ACC112 (cell line): ENCODE data around the gene UST.

Experiments
- H2AFZ ChIP-seq: fragments of 200-600 bp; sonication (generic); one replicate; pipeline ENCODE4 v1.6.0; 2017; ENCODE audit warnings: antibody characterized with exemption, low read length; ENCODE audit not compliant: unreplicated experiment
- H3K27ac ChIP-seq: fragments of 200-600 bp; sonication (generic); 2 replicates; pipeline ENCODE4 v1.5.1; 2014; ENCODE audit warnings: low read depth, mild to moderate bottlenecking, antibody characterized with exemption, low read length, moderate library complexity
- H3K27me3 ChIP-seq: fragments of 200-600 bp; sonication (generic); 2 replicates; pipeline ENCODE4 v1.6.1; 2014; ENCODE audit warnings: mild to moderate bottlenecking, antibody characterized with exemption, low read length, moderate library complexity, mixed read lengths; ENCODE audit not compliant: insufficient read depth
- H3K36me3 ChIP-seq: fragments of 200-600 bp; sonication (generic); 2 replicates; pipeline ENCODE4 v1.6.1; 2016; ENCODE audit warnings: mild to moderate bottlenecking, antibody characterized with exemption, low read length, moderate library complexity, mixed read lengths; ENCODE audit not compliant: insufficient read depth
- H3K4me1 ChIP-seq: fragments of 200-600 bp; sonication (generic); one replicate; pipeline ENCODE4 v1.6.1; 2016; ENCODE audit warnings: low read length, mixed read lengths; ENCODE audit not compliant: insufficient read depth, unreplicated experiment, control insufficient read depth
- H3K4me3 ChIP-seq: fragments of 200-600 bp; sonication (generic); 2 replicates; pipeline ENCODE4 v1.5.1; 2014; ENCODE audit warnings: mild to moderate bottlenecking, low read depth, low read length
- H3K79me2 ChIP-seq: fragments of 200-600 bp; sonication (generic); one replicate; pipeline ENCODE4 v1.6.0; 2016; ENCODE audit warnings: low read length; ENCODE audit not compliant: control insufficient read depth, unreplicated experiment, insufficient read depth

UST gene

DNA sequence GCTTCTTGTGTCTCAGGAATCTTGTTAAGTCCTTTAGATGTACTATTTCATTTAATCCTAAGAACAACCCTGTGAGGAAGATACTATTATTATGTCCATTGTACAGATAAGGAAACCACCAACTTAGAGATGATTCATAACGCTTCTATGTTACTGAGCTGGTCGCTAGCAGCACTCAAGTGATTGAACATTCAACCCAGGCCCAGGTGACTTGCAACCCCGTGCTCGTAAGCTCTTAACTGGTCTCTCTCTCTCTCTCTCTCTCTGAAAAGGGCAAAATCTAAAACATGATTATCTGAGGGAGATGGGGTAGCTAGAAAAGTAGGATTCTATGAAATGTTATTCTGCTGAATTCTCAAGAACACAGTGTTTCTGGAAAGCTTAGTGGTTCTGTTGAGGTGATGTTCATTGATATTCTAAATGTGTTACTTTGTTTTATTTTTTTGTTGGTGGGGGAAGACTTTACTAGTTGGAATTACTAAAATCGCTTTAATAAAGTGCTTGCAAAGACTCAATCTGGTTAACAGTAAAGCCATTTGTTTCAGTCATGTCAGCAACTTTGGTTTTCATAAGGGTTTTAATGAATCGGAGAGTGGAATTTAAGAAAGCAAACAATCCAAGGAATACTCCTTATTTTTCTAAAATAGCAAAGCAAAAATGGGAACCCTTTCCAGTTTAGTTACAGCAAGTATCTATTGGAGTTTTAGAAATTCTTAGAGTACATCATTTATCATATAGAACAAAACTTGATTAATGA lies 305.7 kb downstream of the UST start:
- Histone ChIP-seq H2AFZ (no peak overlapping the region), H3K27me3 (no peaks in the 10 kb centered on the region), H3K4me3 (no peak overlapping the region), H3K4me1 (peaks cover 27% of the 10 kb centered on the region), H3K79me2 (no peaks in the 10 kb centered on the region), H3K36me3 (no peaks in the 10 kb centered on the region), H3K27ac (no peak overlapping the region)

DNA sequence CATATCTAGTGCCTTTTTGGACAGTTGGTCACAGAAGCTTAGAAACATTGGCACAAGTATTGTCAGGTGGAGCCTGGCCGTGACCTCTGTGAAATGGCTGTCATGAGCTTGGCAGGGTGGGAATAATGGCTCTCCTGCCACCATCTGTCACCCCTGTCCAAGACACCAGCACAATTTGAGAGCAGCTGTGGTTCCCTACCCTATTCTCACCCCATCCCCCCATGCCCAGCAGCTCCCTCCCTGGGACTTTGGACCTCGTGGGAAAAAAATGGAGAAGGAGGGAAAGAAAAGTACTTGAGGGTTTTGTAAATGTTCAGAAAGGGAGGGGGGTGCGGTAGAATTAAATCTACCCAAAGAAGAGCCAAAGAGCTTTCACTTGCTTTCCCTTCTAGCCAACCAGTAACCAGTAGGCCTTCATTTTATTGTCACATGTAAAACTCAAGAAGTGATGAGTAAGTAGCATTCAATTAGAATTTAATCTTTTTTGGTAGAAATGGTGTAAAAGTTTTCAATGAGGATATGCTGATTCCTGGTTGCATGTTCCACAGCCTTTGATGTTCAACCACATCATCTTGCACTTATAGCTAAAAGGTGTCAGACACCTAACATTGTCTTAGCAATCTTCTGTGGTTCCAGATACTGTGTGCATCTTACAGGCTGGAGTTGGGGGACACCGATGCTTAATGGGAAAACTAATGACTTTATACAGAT lies 307.2 kb downstream of the UST start:
- H2AFZ ChIP-seq, result no peak overlapping the region
- H3K4me1 ChIP-seq, result peaks cover 14% of the 10 kb centered on the region
- H3K4me3 ChIP-seq, result no peak overlapping the region
- no peak overlapping the region for H3K27ac ChIP-seq
- no peaks in the 10 kb centered on the region for H3K36me3 ChIP-seq
- H3K27me3 ChIP-seq, result no peaks in the 10 kb centered on the region
- no peaks in the 10 kb centered on the region for H3K79me2 ChIP-seq

- Histone ChIP-seq H3K4me1 (peaks cover 10% of the 10 kb centered on the region), H3K27me3 (no peaks in the 10 kb centered on the region), H2AFZ (no peak overlapping the region), H3K36me3 (no peaks in the 10 kb centered on the region), H3K79me2 (no peaks in the 10 kb centered on the region), H3K27ac (no peak overlapping the region), H3K4me3 (no peak overlapping the region)
Observed at GRCh38 chr6:149054559-149055194, 307.8 kb downstream of the UST start.

DNA sequence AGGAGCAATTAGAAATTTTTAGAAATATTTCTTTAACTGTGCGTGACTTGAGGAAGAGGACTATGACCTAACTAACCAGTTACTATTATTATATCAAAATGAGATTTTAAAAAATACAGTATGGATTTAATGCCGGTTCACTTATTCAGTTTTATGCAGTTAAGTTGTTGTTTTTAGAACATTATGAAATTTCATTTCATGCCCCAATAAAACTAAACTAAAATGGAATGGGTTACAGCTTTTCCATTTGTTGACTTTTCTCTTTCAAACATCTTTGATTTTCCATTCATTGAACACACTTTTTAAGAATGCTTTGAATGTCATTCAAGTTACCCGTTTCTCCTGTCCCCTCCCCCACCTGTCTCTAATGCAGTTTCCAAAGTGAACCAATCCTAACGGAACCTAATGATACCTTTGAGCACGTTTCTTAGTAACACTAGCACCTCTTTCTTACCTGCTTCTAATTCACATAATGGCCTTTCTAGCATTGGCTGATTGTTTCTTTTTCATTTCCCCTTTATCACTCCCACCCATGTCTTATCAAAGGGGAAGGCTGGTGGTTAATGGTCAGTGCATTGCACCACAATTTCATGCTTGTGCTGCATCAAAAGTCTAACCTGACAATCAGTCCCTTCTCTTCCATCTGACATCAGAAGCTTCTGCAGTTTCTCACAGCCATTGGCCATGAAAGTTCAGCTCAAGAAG lies 308.5 kb downstream of the UST start:
- Histone ChIP-seq H3K36me3 (no peaks in the 10 kb centered on the region), H3K27me3 (no peaks in the 10 kb centered on the region), H3K4me3 (no peak overlapping the region), H3K4me1 (peaks cover 3% of the 10 kb centered on the region), H3K79me2 (no peaks in the 10 kb centered on the region), H2AFZ (no peak overlapping the region), H3K27ac (no peak overlapping the region)

DNA sequence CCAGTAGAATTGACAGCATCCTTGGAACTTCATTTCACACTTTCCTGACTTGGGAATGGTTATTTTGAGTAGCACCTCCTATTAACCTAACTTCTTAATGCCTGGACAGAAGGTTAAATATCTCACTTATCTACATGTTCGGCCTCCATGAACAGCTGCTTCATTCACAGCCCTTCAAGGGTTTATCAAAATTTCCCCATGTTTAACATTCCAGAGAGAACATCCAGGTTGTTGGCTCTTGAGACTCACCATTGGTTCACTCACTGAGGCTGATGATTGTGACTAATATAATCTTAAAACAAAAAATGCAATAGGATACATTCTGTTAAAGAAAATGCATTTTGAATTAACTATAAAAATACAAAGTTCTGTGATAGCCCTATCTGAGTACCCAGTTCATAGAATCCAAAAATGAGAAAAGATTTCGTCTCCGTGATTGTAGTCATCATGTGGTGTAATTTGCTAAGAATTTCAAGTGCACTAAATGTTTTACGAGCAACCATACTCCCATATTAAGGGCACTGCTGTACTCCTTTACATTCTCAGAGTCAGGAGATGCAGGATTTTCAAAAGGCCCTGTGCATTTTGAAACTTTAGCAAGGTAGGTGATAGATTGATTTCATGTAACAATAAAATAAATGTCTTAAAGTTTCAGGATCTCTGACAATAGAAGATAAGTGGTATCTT lies 310.1 kb downstream of the UST start:
- Histone ChIP-seq H3K27me3 (no peaks in the 10 kb centered on the region), H3K27ac (no peak overlapping the region), H3K79me2 (no peaks in the 10 kb centered on the region), H3K36me3 (no peaks in the 10 kb centered on the region), H3K4me3 (no peak overlapping the region), H2AFZ (no peak overlapping the region), H3K4me1 (peaks cover 3% of the 10 kb centered on the region)

GRCh38 chr6:149057464-149057840 lies 310.6 kb downstream of the UST start:
- no peaks in the 10 kb centered on the region for H3K79me2 ChIP-seq

DNA sequence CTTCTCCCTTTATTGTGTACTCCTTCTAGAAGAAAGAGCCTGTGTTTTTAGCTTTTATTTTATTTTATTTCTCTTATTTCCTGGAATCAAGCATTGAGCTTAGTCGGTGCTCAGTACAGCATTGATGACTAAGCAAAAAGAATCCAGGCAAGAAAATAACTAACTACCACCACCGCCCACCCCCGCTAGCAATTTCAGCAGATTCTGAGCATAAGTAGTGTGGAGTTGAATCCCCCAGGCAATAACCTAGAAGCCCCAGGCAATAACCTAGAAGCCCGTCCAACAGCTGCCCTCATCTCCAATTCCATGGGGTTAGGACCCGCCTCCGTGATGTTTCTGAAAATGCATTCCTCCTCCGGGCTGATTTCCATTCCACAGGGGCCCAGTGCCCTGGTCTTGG lies 312.7 kb downstream of the UST start:
- Histone ChIP-seq H3K79me2 (no peaks in the 10 kb centered on the region), H3K4me3 (no peak overlapping the region), H3K27ac (no peak overlapping the region), H3K36me3 (no peaks in the 10 kb centered on the region), H2AFZ (no peak overlapping the region), H3K27me3 (no peaks in the 10 kb centered on the region), H3K4me1 (peaks cover 3% of the 10 kb centered on the region)

More at GRCh38 chr6:149057464-149057840, 310.6 kb downstream of the UST start:
- H3K27ac ChIP-seq, result no peak overlapping the region
- H3K36me3 ChIP-seq, result no peaks in the 10 kb centered on the region
- peaks cover 3% of the 10 kb centered on the region for H3K4me1 ChIP-seq
- no peaks in the 10 kb centered on the region for H3K27me3 ChIP-seq
- H2AFZ ChIP-seq, result no peak overlapping the region
- H3K4me3 ChIP-seq, result no peak overlapping the region

GRCh38 chr6:149060300-149060984 lies 313.6 kb downstream of the UST start:
- H3K4me3 ChIP-seq, result no peak overlapping the region
- H3K79me2 ChIP-seq, result no peaks in the 10 kb centered on the region
- H2AFZ ChIP-seq, result no peak overlapping the region
- H3K4me1 ChIP-seq, result peaks cover 3% of the 10 kb centered on the region
- no peak overlapping the region for H3K27ac ChIP-seq
- H3K36me3 ChIP-seq, result no peaks in the 10 kb centered on the region
- no peaks in the 10 kb centered on the region for H3K27me3 ChIP-seq

- Histone ChIP-seq H3K36me3 (no peaks in the 10 kb centered on the region), H3K79me2 (no peaks in the 10 kb centered on the region), H3K27ac (no peak overlapping the region), H2AFZ (no peak overlapping the region), H3K4me1 (peaks cover 3% of the 10 kb centered on the region), H3K27me3 (no peaks in the 10 kb centered on the region), H3K4me3 (no peak overlapping the region)
Observed at GRCh38 chr6:149060985-149061760, 314.3 kb downstream of the UST start.
